ENCODE measurements around the gene KCNH4.

Gene KCNH4

GRCh38 chr17:42136654-42137051 is 44.3 kb downstream of the KCNH4 start:
- DNase-seq (ENCODE audit: low spot score): no peak

- DNase-seq (ENCODE audit: low spot score): no peak
Measured at GRCh38 chr17:42135664-42136653, 45.0 kb downstream of the KCNH4 start.

DNA sequence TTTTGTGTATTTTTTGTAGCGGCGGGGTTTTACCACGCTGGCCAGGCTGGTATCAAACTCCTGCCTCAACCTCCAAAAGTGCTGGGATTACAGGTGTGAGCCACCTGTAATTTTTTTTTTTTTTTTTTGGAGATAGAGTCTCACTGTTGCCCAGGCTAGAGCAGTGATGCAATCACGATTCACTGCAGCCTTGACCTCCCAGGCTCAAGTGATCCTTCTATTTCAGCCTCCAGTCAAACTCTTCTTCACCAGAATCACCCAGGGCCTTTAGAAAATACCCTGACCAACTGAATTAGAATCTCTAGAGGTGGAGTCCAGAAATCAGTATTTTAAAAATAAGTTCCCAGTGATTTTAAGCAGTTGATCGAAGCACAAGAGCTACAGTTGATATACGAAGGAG is 45.8 kb downstream of the KCNH4 start:
- no peak for DNase-seq (ENCODE audit: low spot score)

- DNase-seq (ENCODE audit: low spot score): no peak
Measured at GRCh38 chr17:42133461-42134041, 47.4 kb downstream of the KCNH4 start.

DNA sequence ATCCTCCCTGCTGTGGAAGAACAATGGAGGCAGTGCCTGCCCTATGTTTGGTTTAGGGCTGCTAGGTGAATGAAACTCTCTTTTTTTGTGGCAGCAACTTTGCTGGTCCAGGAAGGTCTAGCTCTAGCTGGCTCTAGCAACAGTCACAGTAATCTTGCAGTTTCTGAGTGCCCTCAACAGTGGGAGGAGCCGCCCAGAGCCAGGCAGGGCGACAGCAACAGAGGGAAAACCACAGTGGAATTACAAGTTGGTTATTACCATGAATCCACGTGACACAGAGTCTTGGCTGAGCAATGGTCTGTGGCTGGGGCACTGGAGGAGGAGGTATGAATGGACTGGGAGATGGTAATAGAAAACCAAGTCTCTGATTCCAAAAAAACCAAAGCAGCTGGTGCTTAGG is 48.0 kb downstream of the KCNH4 start:
- no peak for DNase-seq (ENCODE audit: low spot score)

GRCh38 chr17:42131981-42132432 is 48.9 kb downstream of the KCNH4 start:
- no peak for DNase-seq (ENCODE audit: low spot score)

- DNase-seq (ENCODE audit: low spot score): no peak
Measured at GRCh38 chr17:42131232-42131631, 49.7 kb downstream of the KCNH4 start.

DNA sequence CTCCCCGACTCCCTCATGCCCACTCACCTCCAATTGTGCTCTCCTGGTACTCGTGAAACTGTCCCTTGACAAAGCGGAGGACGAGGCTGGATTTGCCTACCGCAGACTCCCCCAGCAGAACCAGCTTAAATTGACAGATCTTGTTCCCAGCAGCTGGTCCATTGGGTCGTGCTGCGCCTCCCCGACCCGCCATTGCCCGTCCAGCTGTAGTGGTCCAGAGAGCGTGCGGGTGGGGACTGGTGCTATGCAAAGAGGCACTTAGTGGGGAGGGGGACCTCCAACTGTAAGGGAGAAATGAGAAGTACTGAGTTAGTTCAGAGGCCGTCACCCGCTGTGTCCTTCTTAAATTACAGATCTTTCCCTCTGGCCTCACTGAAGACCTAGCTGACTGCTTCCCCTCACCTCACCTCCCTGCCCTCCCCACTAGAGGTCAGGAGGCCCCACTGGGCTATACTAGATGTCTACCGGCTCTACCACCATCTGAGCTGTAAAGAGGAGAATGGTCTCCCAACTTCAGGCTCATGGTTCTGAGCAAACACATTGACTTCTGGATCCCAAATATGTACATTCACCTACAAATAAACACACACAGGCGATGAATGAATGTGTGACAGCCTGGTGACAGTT is 50.5 kb downstream of the KCNH4 start:
- no peak for DNase-seq (ENCODE audit: low spot score)

GRCh38 chr17:42129109-42129837 is 51.7 kb downstream of the KCNH4 start:
- no peak for DNase-seq (ENCODE audit: low spot score)

GRCh38 chr17:42127414-42127813 is 53.5 kb downstream of the KCNH4 start:
- DNase-seq (ENCODE audit: low spot score): no peak

DNA sequence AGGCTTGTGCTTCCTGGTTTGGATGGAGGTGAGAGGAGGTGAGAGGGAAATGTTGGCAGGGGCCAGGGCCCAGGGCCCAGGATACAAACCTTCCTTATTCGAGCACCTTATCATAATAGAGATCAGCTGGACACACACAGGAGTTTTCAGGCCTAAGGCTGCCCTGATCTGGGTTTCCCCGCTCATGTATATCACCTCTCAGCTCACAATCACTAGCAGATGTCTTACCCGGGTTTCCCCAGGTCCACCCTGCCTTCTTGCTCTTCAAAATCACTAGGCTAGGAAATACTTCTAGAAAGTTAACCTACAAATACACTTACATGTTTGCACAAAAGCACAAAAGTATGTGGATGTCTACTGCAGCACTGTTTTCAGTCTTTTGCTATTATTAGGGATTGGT is 54.1 kb downstream of the KCNH4 start:
- DNase-seq (ENCODE audit: low spot score): no peak

- DNase-seq (ENCODE audit: low spot score): no peak
Measured at GRCh38 chr17:42125565-42125964, 55.4 kb downstream of the KCNH4 start.

DNA sequence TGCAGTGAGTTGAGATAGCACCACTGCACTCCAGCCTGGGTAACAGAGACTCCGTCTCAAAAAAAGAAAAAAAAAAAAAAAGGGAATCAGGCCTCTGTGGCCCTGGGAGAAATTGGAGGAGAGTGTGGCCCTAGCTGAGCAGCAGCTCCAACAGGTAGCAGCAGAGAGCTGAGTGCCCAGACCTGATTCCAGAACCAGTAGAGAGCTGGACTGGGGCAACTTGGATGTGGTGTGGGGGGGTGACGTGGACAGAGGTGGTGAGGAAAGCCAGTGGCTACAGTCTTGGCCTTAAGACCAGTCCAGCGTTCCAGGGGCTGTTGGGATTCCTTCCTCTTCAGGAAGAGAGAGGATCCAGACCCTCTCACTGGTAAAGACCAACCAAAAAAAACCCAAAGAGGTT is 56.7 kb downstream of the KCNH4 start:
- DNase-seq (ENCODE audit: low spot score): no peak

GRCh38 chr17:42122371-42123303 is 58.3 kb downstream of the KCNH4 start, which contains the start of gene HSPB9:
TSS of gene HSPB9 (plus strand) at chr17:42122804. CDS start at chr17:42122851, 47 bp downstream.
- DNase-seq (ENCODE audit: low spot score): no peak

GRCh38 chr17:42120770-42121769 is 59.9 kb downstream of the KCNH4 start, which contains the start of gene KAT2A:
TSS of gene KAT2A (minus strand) at chr17:42121367. CDS start at chr17:42121304, 63 bp downstream.
- DNase-seq (ENCODE audit: low spot score): peak; percentile 88

- no peak for DNase-seq (ENCODE audit: low spot score)
Measured at GRCh38 chr17:42120161-42120769, 60.7 kb downstream of the KCNH4 start.

DNA sequence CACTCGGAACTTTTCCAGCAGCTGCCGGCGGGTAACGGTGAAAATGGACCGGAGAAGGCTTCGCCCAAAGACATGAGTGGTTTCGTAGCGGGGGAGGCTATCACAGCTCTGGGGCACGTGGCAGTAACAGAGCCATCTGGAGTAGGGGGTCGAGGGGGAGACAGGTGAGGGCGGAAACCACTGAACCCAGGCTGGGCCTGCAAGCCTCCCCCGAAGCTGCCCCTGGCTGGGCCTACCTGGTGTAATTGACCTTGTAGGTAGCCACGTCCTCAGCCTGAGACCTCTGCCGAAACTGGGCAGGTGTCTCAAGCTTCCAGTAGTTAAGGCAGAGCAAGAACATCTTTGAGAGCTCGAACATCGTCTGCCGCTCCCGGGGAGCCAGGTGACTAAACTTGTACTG is 61.6 kb downstream of the KCNH4 start:
- DNase-seq (ENCODE audit: low spot score): no peak

DNA sequence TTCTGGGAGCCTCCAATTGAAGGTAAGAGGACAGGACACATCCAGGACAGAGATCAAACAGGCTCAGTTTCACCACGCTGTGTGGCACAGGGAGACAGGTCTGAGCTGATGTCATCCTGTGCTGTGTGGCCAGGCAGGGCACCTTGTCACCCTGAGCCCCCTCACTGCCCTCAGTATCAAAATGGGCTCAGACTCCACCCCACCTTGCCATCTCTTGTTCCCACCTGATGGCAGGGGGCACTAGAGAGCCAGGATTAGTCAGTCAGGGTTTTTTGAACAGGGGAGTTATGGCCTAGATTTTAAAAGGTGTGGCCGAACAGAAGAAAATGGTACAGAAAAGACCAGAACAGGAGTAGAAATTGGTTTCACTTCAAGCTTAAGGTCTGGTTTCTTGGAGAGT is 62.4 kb downstream of the KCNH4 start:
- peak; percentile 55 for DNase-seq (ENCODE audit: low spot score)

GRCh38 chr17:42118126-42118510 is 62.8 kb downstream of the KCNH4 start:
- no peak for DNase-seq (ENCODE audit: low spot score)
